Endodermal cell (in vitro differentiated cells): ENCODE measurements around the gene NMRK2. TPM values are rescaled to one million over a fixed set of nuclear protein-coding genes. Genes with fewer than 3 reads are reported as not detected.

Experiments used
- DNase-seq: peaks from one replicate; pipeline ENCODE4 v3.0.0-alpha.2; 2017
- H3K27ac ChIP-seq: 2 replicates; pipeline ENCODE4 v1.5.1; 2013; ENCODE audit warnings: mild to moderate bottlenecking, low read depth, low read length, moderate library complexity
- H3K27me3 ChIP-seq: 2 replicates; pipeline ENCODE4 v1.6.1; 2013; ENCODE audit warnings: mild to moderate bottlenecking, low read length, moderate library complexity; ENCODE audit not compliant: insufficient read depth, control insufficient read depth, poor library complexity, severe bottlenecking
- H3K36me3 ChIP-seq: 2 replicates; pipeline ENCODE4 v1.7.0; 2013; ENCODE audit warnings: mild to moderate bottlenecking, low read length, moderate library complexity; ENCODE audit not compliant: control insufficient read depth, insufficient read depth
- H3K4me1 ChIP-seq: one replicate; pipeline ENCODE4 v1.7.0; 2013; ENCODE audit warnings: low read length; ENCODE audit not compliant: control insufficient read depth, insufficient read depth
- H3K4me3 ChIP-seq: 2 replicates; pipeline ENCODE4 v1.5.1; 2013; ENCODE audit warnings: mild to moderate bottlenecking, low read length, moderate library complexity
- H3K9ac ChIP-seq: 2 replicates; pipeline ENCODE4 v1.6.1; 2013; ENCODE audit warnings: mild to moderate bottlenecking, low read length, moderate library complexity; ENCODE audit not compliant: poor library complexity, severe bottlenecking; ENCODE audit errors: extremely low read depth
- H3K9me3 ChIP-seq: 2 replicates; pipeline ENCODE4 v1.6.1; 2013; ENCODE audit warnings: mild to moderate bottlenecking, low read length, moderate library complexity; ENCODE audit not compliant: control insufficient read depth
- H3K27ac Mint-ChIP-seq: 2 replicates; pipeline ENCODE4 v1.8.0; 2020; ENCODE audit warnings: mixed read lengths
- H3K27me3 Mint-ChIP-seq: 2 replicates; pipeline ENCODE4 v1.8.0; 2021; ENCODE audit warnings: mild to moderate bottlenecking, mixed read lengths; ENCODE audit not compliant: insufficient read depth
- H3K36me3 Mint-ChIP-seq: 2 replicates; pipeline ENCODE4 v1.8.0; 2020; ENCODE audit warnings: low read depth, mixed read lengths
- H3K4me1 Mint-ChIP-seq: 2 replicates; pipeline ENCODE4 v1.8.0; 2020; ENCODE audit warnings: mixed read lengths
- H3K4me3 Mint-ChIP-seq: 2 replicates; pipeline ENCODE4 v1.8.0; 2020; ENCODE audit warnings: mild to moderate bottlenecking, moderate library complexity, mixed read lengths
- H3K9me3 Mint-ChIP-seq: 2 replicates; pipeline ENCODE4 v1.8.0; 2020; ENCODE audit warnings: mild to moderate bottlenecking, mixed read lengths
- CTCF ChIP-seq: fragments of 200-600 bp; sonication (generic); conservative IDR thresholded peaks from 2 replicates; pipeline ENCODE4 v1.5.0; 2021; ENCODE audit warnings: antibody characterized with exemption, mild to moderate bottlenecking
- WGBS, 2 experiments: methylation state at CpG; one replicate each; pipeline versions ENCODE4 v1.1.5 to v1.1.7; 2013; ENCODE audit warnings: missing lambda C conversion rate in 2 of 2, mixed read lengths in 1 of 2; ENCODE audit not compliant: insufficient coverage in 1 of 2, insufficient read length in 1 of 2; 5-methylcytosine and 5-hydroxymethylcytosine counted together
- total RNA-seq, 2 donors: library from RNA; stranded (reverse); fragmentation: NEBNext Ultra II Directional in 1 of 2; extraction: Animal tissue kit (Norgen Biotek cat#: 25700) in 1 of 2; gene quantifications; 2 replicates in 1 of 2; 3 replicates in 1 of 2; pipeline ENCODE4 v1.2.1, GENCODE V29; 2021

The NMRK2 gene
- total RNA-seq, 2 donors from 2014 or later, result 22.1 to 36.4 TPM

- peak overlapping the region; percentile 99 for H3K27ac Mint-ChIP-seq
- peaks cover 60% of the 10 kb centered on the region for H3K36me3 ChIP-seq
- H3K4me3 Mint-ChIP-seq, result peak overlapping the region; percentile 99
Observed at GRCh38 chr19:3983542-3983914, 50.7 kb downstream of the NMRK2 start.

GRCh38 chr19:3983936-3984583 lies 51.2 kb downstream of the NMRK2 start:
- Histone ChIP-seq H3K27ac (no peak overlapping the region), H3K9ac (peak overlapping the region; percentile 100), H3K4me3 (peak overlapping the region; percentile 93), H3K36me3 (peaks cover 57% of the 10 kb centered on the region), H3K27me3 (no peaks in the 10 kb centered on the region), H3K4me1 (peaks cover 12% of the 10 kb centered on the region), H3K9me3 (no peaks in the 10 kb centered on the region)
- WGBS, 2 experiments, result 41 to 43% methylated on average over 23 to 30 of the region's 30 CpGs
- peaks cover 60% of the 10 kb centered on the region for H3K36me3 Mint-ChIP-seq
- H3K9me3 Mint-ChIP-seq, result no peaks in the 10 kb centered on the region
- no peaks in the 10 kb centered on the region for H3K27me3 Mint-ChIP-seq
- no peak for TF ChIP-seq CTCF
- peak overlapping the region; percentile 99 for H3K27ac Mint-ChIP-seq
- H3K4me1 Mint-ChIP-seq, result peaks cover 27% of the 10 kb centered on the region
- peak overlapping the region; percentile 99 for H3K4me3 Mint-ChIP-seq
- DNase-seq, result peak; percentile 56

More at GRCh38 chr19:3983542-3983914, 50.7 kb downstream of the NMRK2 start:
- WGBS, 2 experiments, result 78 to 96% methylated on average over 3 to 7 of the region's 7 CpGs
- DNase-seq, result no peak
- Histone ChIP-seq H3K9me3 (no peaks in the 10 kb centered on the region), H3K9ac (peak overlapping the region; percentile 100), H3K4me1 (peaks cover 12% of the 10 kb centered on the region), H3K27me3 (no peaks in the 10 kb centered on the region), H3K4me3 (peak overlapping the region; percentile 93), H3K27ac (no peak overlapping the region)
- peaks cover 63% of the 10 kb centered on the region for H3K36me3 Mint-ChIP-seq
- no peak for TF ChIP-seq CTCF
- H3K9me3 Mint-ChIP-seq, result no peaks in the 10 kb centered on the region
- H3K4me1 Mint-ChIP-seq, result peaks cover 27% of the 10 kb centered on the region
- no peaks in the 10 kb centered on the region for H3K27me3 Mint-ChIP-seq

- peak; percentile 50 for DNase-seq
- Mint-ChIP-seq H3K9me3 (no peaks in the 10 kb centered on the region), H3K4me3 (peak overlapping the region; percentile 99), H3K27ac (peak overlapping the region; percentile 99), H3K4me1 (peaks cover 27% of the 10 kb centered on the region), H3K27me3 (no peaks in the 10 kb centered on the region), H3K36me3 (peaks cover 55% of the 10 kb centered on the region)
- WGBS, 2 experiments, result 0 to 1% methylated on average over 5 to 10 of the region's 10 CpGs
- Histone ChIP-seq H3K27ac (peak overlapping the region; percentile 97), H3K9me3 (no peaks in the 10 kb centered on the region), H3K9ac (peak overlapping the region; percentile 100), H3K27me3 (no peaks in the 10 kb centered on the region), H3K4me1 (peaks cover 12% of the 10 kb centered on the region), H3K4me3 (peak overlapping the region; percentile 93), H3K36me3 (peaks cover 52% of the 10 kb centered on the region)
- TF ChIP-seq CTCF, result no peak
Observed at GRCh38 chr19:3984584-3984907, 51.7 kb downstream of the NMRK2 start.
